GM21381 (cell line): ENCODE data around the gene TRMO.

Experiments
- ATAC-seq: cut with Tn5 transposase; IDR thresholded peaks from one replicate; pipeline ENCODE4 v1.9.1; 2021; ENCODE audit warnings: mild to moderate bottlenecking, moderate library complexity; ENCODE audit not compliant: unreplicated experiment

TRMO gene

DNA sequence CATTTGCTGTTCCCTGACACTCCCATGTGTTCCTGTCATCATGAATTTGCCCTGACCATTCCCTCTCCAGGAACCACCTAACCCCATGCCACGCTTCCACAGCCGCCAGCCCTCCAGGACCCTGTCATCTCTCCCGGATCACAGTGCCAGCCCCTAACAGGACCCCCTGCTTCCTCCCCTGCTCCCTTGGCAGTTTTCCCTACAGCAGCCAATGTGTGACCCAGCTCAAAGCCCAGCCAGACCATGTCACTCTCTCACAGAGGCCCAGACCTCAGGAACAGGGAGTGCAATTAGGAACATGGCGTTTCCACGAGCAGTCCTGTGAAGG, 61.2 kb downstream of the TRMO start:
- ATAC-seq: no peak

DNA sequence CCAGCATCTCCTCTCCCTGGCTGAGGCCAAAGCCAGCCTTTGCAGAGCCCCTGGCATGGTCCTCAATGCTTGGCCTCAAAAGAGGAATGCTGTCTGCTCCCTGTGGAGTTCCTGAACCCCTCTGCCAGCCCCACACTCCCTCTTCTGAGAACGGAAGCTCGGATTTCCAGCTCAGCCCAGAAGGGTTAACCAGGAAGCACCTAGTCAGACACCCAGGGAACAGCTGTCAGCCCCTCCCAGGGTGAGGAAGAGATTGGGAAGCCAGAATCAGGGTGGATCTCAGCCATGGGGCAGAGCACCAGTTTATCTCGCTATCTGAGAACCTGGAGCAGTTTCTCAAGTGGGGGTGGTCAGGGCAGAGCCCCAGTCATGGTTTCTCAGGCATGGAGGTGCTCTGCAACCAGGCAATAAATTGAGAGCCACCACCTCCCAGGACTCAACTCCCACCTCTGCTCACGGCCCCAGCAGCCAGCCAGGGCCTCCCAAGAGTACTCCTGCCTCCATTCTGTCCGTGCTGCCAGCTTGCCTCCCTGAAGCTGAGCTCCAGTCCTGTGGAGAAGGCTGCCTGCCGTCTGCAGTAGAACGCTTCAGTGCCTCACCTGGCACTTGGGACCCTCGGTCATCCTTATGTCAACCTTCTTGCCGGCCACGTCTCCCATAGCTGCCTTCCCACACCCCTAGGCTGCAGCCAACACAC, 61.7 kb downstream of the TRMO start:
- no peak for ATAC-seq

GRCh38 chr9:97859346-97859745, 63.0 kb downstream of the TRMO start:
- no peak for ATAC-seq

DNA sequence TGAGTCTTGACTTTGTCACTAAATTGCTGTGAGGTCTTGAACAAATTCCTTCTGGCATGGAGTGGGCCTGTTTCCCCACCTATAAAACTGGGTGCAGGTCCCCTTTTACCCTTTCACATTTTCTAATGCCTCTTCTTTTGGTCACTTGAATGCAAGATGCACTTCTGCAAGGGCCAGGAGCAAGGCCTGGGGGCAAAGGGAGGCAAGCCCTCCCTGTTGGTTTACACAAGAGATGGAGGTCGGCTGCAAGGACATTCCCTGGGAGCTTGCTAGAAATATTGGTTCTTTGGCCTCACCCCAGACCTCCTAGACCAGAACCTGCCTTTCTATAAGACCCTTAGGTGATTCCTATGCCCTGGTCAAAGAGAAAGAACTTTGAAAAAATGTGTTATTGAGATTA, 63.5 kb downstream of the TRMO start:
- no peak for ATAC-seq

DNA sequence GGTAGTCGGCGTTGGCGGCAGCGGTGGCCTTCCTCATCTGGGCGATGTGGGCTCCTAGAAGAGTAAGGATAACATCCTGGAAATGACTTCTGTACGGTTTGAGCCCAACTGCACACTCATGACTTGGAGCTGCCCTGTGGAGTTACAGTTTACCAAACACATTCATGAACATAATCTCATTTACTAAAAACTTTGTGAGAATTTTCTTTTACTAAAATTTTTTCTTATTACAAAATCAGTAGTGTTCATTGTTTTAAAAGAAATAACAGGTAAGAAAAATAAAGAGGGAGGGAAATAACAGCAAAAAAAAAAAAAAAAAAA, 63.9 kb downstream of the TRMO start:
- no peak for ATAC-seq

DNA sequence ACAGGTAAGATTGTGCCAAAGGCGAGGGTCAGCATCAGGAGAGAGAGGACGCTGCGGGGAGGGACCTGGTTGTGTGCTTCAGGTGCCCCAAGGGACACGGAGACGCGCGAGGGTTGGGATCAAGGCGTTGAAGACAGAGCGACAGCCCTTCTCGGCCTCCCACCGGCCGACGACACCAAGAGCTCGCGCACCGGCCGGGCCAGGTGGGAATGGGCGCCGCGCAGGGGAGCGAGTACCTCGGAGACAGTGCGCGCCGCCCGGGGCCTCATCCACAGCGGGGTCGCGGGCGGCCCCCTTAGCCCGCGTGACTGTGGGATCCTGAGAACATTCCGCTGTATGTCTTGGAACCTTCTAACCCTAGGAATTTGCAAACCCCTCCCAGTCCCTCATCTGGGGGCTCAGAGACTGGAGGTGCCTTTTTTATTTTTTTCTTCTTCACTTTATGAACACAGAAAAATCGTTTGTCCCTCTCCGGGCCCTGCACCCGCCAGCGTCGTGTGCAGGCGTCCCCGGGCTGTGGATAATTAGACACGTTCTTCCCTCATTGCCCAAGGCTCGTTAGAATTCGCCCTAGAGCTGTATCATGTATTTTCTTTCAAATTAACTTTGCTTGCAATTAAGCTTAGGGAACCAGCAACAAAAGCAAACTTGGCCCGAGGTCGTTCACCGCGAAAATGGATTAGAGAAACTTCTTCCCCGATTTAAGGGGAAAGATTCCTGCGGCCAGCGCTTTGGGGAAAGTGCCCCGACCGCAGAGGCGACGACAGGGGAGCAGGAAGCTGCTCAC, 64.5 kb downstream of the TRMO start:
- no peak for ATAC-seq

- ATAC-seq: no peak
Measured at GRCh38 chr9:97856857-97857605, 65.3 kb downstream of the TRMO start.

DNA sequence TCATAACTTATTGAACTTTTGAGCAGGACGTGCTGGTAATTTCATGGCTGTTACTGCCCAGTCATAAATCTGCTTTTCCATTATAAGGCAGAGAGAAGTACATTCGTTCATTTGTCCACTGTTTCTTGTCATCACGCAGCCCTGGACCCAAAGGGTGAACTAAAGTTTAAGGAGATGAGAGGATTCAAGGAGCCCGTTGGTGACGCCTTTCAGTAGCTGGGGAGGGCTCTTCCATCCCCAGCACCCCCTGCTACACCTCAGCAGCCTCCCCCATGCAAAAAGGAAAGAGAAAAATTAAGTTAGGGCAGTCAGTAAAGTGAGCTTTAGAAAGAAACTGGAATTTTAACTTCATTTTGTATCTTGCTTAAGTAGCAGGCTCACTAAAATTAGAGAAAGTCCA, 66.4 kb downstream of the TRMO start:
- ATAC-seq: no peak

DNA sequence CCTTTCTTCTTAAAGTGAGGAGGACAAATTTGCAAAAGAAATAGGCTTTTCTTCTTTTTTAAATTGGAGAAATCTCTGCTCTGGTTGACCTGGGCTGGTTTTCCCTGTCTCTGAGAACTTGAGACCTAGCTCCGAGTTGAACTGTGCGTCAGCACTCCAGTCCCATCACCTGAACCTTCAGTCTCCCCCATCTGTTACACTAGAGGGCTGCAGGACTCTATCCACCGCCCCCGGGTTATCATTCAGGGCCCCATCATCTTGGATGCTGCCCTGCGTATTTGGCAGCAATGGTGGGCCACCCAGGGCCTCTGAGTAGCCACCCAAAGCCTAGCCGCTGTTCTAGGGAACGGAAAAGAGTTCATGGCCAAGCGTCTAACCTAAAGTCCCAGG, 66.8 kb downstream of the TRMO start:
- ATAC-seq: no peak

GRCh38 chr9:97854696-97855485, 67.4 kb downstream of the TRMO start:
- no peak for ATAC-seq
